NB4 (cell line): ENCODE results near the gene HPCAL4.

Source experiments
- CTCF ChIP-seq: IDR thresholded peaks from one replicate; pipeline ENCODE4 v1.5.1; 2012; ENCODE audit warnings: low read depth, low read length
- POLR2A ChIP-seq: IDR thresholded peaks from 2 replicates; pipeline ENCODE4 v1.6.1; 2011; ENCODE audit warnings: mild to moderate bottlenecking; ENCODE audit not compliant: insufficient read length; ENCODE audit errors: extremely low read depth

GRCh38 chr1:39676948-39677548 lies 14.2 kb downstream of the HPCAL4 start:
- TF ChIP-seq CTCF (no peak), POLR2A (no peak)
